ENCODE results near the gene MAZ.
"Not testable (repeated sequence)": the region's sequence is repeated elsewhere in the genome, so short reads cannot be mapped to it uniquely, and the experiment has no call there.

MAZ gene

DNA sequence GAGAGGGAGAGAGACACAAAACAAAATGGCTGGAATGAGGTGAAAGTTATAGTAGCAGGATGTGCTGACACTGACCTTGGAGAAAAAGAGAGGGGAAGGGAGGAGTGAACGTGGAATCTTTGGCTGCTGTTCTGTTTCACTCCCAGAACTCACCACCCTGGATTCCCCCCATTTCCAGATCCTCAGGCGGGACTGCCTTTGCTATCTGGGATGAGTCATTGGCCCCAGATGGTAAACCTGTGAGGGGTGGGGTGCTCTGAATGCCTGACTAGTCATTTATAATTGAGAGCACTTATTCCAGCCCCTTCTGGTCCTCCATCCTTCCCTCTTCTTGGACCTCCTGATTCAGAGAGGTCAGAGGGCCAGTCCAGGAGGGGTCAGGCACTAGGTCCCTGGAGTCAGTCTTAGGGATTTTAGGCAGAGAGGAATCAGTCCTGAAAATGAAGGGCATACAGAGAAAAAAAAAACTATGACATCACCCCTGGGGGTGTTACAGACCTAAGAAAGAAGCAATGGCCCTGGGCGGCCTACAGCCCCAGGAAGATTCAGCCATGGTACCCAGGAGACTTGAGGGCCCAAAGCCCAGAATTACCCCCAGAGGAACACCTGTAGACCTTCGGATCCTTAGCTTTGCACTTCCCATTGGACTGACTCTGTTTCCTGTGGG is 30.5 kb upstream of the MAZ start:
- no peak overlapping the region for H3K4me3 Mint-ChIP-seq
- no peaks in the 10 kb centered on the region for H3K36me3 Mint-ChIP-seq
- no peak overlapping the region for H3K27ac Mint-ChIP-seq
- no peaks in the 10 kb centered on the region for H3K9me3 Mint-ChIP-seq
- no peaks in the 10 kb centered on the region for H3K27me3 Mint-ChIP-seq
- peaks cover 24% of the 10 kb centered on the region for H3K4me1 Mint-ChIP-seq

GRCh38 chr16:29777576-29778350 is 28.6 kb upstream of the MAZ start, which contains the start of gene ZG16:
Gene ZG16, plus strand, starts transcription at chr16:29778256. Its CDS starts 1,011 bp downstream, at chr16:29779267.
- H3K36me3 Mint-ChIP-seq, result no peaks in the 10 kb centered on the region
- peaks cover 25% of the 10 kb centered on the region for H3K4me1 Mint-ChIP-seq
- no peak within 1 kb of the TSS for H3K27ac Mint-ChIP-seq
- H3K27me3 Mint-ChIP-seq, result no peaks in the 10 kb centered on the region
- H3K9me3 Mint-ChIP-seq, result no peaks in the 10 kb centered on the region
- H3K4me3 Mint-ChIP-seq, result no peak within 1 kb of the TSS

GRCh38 chr16:29779474-29779873 is 26.9 kb upstream of the MAZ start:
- Mint-ChIP-seq H3K4me3 (no peak overlapping the region), H3K4me1 (peaks cover 33% of the 10 kb centered on the region), H3K36me3 (no peaks in the 10 kb centered on the region), H3K27me3 (no peaks in the 10 kb centered on the region), H3K9me3 (no peaks in the 10 kb centered on the region), H3K27ac (no peak overlapping the region)

- not testable (repeated sequence) for H3K36me3 Mint-ChIP-seq, H3K9me3 Mint-ChIP-seq, H3K27me3 Mint-ChIP-seq, H3K27ac Mint-ChIP-seq
- Mint-ChIP-seq H3K4me1 (peaks cover 31% of the 10 kb centered on the region), H3K4me3 (peak overlapping the region; percentile 11)
These were observed 23.0 kb upstream of the MAZ start for GRCh38 chr16:29783094-29783953.

DNA sequence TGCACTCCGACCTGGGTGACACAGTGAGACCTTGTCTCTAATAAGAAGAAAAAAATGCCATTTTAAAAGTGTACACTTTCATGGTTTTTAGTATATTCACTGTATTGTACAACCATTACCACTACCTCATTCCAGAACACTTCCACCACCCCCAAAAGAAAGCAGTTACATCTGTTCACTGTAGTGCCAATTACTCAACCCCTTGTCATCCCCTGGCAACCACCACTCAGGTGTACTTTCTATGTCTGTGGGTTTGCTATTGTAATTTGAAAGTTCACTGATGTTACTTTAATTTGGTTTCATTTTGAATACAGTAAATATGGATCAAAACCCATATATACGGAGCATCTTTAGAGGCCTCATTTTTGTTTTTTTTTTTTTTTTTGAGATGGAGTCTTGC is 22.2 kb upstream of the MAZ start:
- Mint-ChIP-seq H3K27ac (peak overlapping the region; percentile 1), H3K27me3 (no peaks in the 10 kb centered on the region), H3K9me3 (no peaks in the 10 kb centered on the region), H3K4me1 (peaks cover 34% of the 10 kb centered on the region), H3K4me3 (no peak overlapping the region), H3K36me3 (no peaks in the 10 kb centered on the region)

- H3K4me1 Mint-ChIP-seq, result peaks cover 37% of the 10 kb centered on the region
- H3K27ac Mint-ChIP-seq, result peak overlapping the region; percentile 76
- no peaks in the 10 kb centered on the region for H3K36me3 Mint-ChIP-seq
- no peaks in the 10 kb centered on the region for H3K27me3 Mint-ChIP-seq
- peak overlapping the region; percentile 66 for H3K4me3 Mint-ChIP-seq
- no peaks in the 10 kb centered on the region for H3K9me3 Mint-ChIP-seq
These were observed 21.3 kb upstream of the MAZ start for GRCh38 chr16:29784901-29785500.

GRCh38 chr16:29787155-29787554 is 19.2 kb upstream of the MAZ start:
- H3K27ac Mint-ChIP-seq, H3K27me3 Mint-ChIP-seq, H3K9me3 Mint-ChIP-seq, H3K36me3 Mint-ChIP-seq, H3K4me3 Mint-ChIP-seq: not testable (repeated sequence)
- H3K4me1 Mint-ChIP-seq, result peaks cover 42% of the 10 kb centered on the region

DNA sequence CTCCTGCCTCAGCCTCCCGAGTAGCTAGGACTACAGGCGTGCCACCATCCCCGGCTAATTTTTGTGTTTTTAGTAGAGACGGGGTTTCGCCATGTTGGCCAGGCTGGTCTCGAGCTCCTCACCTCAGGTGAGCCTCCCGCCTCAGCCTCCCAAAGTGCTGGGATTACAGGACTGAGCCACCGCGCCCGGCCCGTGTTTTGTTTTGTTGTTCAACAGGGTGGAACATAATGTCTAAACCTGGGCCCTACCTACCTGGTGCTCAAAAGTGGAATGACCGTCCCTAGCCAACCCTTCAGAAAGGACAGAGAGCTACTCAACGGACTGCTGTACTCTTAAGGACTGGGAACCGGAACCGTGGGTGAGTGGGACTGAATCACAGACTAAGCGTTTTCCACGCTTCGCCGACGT is 16.6 kb upstream of the MAZ start:
- H3K27ac Mint-ChIP-seq, result peak overlapping the region; percentile 97
- peaks cover 7% of the 10 kb centered on the region for H3K36me3 Mint-ChIP-seq
- H3K4me1 Mint-ChIP-seq, result peaks cover 45% of the 10 kb centered on the region
- peak overlapping the region; percentile 95 for H3K4me3 Mint-ChIP-seq
- H3K27me3 Mint-ChIP-seq, result no peaks in the 10 kb centered on the region
- H3K9me3 Mint-ChIP-seq, result no peaks in the 10 kb centered on the region

DNA sequence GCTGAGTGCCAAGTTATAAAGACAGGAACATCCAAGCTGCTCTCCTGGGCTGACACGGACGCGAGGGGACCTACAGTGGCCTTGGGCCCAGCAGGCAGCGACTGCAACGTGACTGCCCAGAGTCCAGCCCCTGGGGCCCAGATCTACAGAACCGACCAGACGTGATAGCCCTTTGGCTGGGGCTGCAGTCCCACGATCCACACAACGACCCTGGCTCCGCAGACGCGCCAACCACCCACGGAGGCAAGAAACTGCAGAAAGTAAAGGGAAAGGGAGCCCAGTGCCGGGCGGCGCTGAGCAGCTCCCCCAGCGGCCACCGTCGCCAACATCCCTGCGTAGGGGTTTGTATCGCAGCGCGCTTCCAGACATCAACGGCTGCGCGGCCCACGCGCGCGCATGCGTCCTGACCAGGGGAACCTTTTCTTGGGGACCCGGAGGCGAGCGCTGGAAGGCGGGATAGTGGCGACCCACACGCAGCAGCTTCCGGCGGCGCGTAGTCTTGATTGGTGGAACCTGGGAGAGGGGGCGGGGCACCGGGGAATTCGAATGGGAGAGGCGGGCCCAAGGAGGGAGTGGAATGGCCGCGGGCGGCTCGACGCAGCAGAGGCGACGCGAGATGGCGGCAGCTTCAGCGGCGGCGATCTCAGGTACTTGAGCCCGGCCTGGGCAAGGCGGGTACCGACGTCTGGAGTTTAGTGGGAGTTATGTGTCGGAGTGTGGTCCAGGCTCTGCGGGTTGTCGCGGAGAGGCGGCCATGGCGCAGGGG is 16.0 kb upstream of the MAZ start, which contains the start of gene KIF22:
TSS of gene KIF22 (plus strand) at position 569 of the 766 bp plus-strand sequence. CDS start at position 578, 9 bp downstream.
- no peaks in the 10 kb centered on the region for H3K9me3 Mint-ChIP-seq
- peaks cover 7% of the 10 kb centered on the region for H3K36me3 Mint-ChIP-seq
- H3K4me3 Mint-ChIP-seq, result peak within 1 kb of the TSS; percentile 95
- no peaks in the 10 kb centered on the region for H3K27me3 Mint-ChIP-seq
- peaks cover 39% of the 10 kb centered on the region for H3K4me1 Mint-ChIP-seq
- peak within 1 kb of the TSS; percentile 97 for H3K27ac Mint-ChIP-seq

DNA sequence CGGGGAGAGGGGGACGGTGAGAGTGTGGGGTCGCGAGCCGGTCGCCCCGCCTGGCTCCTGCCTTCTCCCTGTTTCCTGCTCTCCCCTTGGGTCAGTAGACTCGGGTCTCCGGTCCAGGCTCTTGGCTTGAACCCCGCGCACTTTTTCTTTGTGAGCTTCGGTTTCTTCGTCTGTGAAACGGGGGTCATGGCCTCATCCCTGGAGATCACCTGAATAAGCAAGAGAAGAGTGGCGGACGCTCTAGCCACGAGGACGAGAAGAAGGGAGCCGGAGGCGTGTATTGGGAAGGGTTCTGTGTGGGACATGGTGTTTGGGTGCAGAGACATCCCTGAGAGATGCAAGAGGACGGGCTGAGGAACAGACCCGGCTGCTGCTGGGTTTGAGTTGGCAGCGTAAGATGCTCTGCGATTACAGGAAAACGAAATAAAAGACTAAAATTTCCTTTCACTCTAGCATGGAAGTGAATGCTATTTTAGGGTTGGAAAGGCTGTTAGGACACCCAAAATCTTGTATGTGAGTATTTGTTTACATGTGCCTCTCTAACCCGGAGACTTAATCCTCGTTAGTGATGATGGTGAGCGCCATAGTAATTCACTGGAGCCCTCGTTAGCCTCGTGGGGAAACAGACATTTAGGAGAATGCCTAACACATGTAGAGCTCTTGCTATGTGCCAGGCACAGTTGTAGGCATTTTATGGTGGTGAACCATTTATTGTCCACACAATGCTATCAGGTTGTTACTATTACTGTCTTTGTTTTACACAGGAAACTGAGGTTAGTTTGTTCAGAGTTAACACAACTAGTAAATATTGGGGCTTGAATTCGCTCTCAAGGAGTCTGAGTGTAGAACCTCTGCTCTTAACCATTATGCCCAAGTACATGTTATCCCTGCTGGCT is 15.1 kb upstream of the MAZ start:
- Mint-ChIP-seq H3K9me3 (no peaks in the 10 kb centered on the region), H3K36me3 (peaks cover 7% of the 10 kb centered on the region), H3K27me3 (no peaks in the 10 kb centered on the region), H3K4me1 (peaks cover 36% of the 10 kb centered on the region), H3K4me3 (peak overlapping the region; percentile 95), H3K27ac (peak overlapping the region; percentile 97)

- Mint-ChIP-seq H3K4me3 (peak overlapping the region; percentile 95), H3K36me3 (peaks cover 7% of the 10 kb centered on the region), H3K9me3 (no peaks in the 10 kb centered on the region), H3K27ac (peak overlapping the region; percentile 47), H3K4me1 (peaks cover 36% of the 10 kb centered on the region), H3K27me3 (no peaks in the 10 kb centered on the region)
These were observed 14.2 kb upstream of the MAZ start for GRCh38 chr16:29791845-29792807.

GRCh38 chr16:29793153-29793552 is 13.2 kb upstream of the MAZ start:
- not testable (repeated sequence) for H3K9me3 Mint-ChIP-seq, H3K36me3 Mint-ChIP-seq, H3K27me3 Mint-ChIP-seq, H3K27ac Mint-ChIP-seq
- H3K4me3 Mint-ChIP-seq, result peak overlapping the region; percentile 53
- peaks cover 36% of the 10 kb centered on the region for H3K4me1 Mint-ChIP-seq

DNA sequence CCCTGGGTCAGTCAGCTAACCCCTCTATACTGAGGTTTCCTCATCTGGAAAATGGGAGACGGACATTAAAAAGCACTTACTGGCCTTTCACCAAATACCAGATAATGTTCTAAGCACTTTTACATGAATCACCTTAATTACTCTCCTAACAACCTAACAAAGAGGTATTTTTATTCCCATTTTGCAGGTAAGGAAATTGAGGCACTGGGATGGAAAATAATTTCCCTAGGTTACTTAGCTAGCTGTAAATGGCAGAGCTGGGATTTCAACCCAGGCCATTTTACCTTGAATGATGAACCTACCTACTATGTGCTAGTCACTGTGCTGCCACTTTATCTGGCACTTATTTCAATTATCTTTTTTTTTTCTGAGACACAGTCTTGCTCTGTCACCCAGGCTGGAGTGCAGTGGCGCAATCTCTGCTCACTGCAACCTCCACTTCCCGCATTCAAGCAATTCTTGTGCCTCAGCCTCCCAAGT is 12.1 kb upstream of the MAZ start:
- H3K36me3 Mint-ChIP-seq, result peaks cover 7% of the 10 kb centered on the region
- H3K9me3 Mint-ChIP-seq, result no peaks in the 10 kb centered on the region
- no peaks in the 10 kb centered on the region for H3K27me3 Mint-ChIP-seq
- H3K4me1 Mint-ChIP-seq, result peaks cover 32% of the 10 kb centered on the region
- no peak overlapping the region for H3K4me3 Mint-ChIP-seq
- no peak overlapping the region for H3K27ac Mint-ChIP-seq

Measured in activated naive CD4-positive, alpha-beta T cell treated with anti-CD3 and anti-CD28 coated beads, Interleukin-2, amount 50 U/mL, for 24 hours (primary cell).